Fibroblast of skin of abdomen (primary cell): Measurements from ENCODE around the gene SCGB1D2. TPM values are rescaled to one million over a fixed set of nuclear protein-coding genes. Genes with fewer than 3 reads are reported as not detected.
"Not testable (repeated sequence)": the region's sequence is repeated elsewhere in the genome, so short reads cannot be mapped to it uniquely, and the experiment has no call there.

Source experiments
- DNase-seq: peaks from one replicate; pipeline ENCODE4 v3.0.0-alpha.2; 2013
- polyA plus RNA-seq, 2 experiments: library from polyadenylated mRNA; unstranded; fragments of 120-200 nt; gene quantifications; one replicate each; pipeline ENCODE4 v1.2.1, GENCODE V29; 2013; ENCODE audit not compliant: insufficient read length in 2 of 2

The SCGB1D2 gene
- polyA plus RNA-seq (2013, experiment 1 of 2; ENCODE audit: insufficient read length): not detected
- polyA plus RNA-seq (2013, experiment 2 of 2; ENCODE audit: insufficient read length): not detected

GRCh38 chr11:62242021-62242420 is at the start of gene SCGB1D2:
SCGB1D2 (plus strand) TSS chr11:62242239; CDS start chr11:62242308, 69 bp downstream.
- DNase-seq: no peak

GRCh38 chr11:62193952-62194351 is 48.1 kb upstream of the SCGB1D2 start:
- peak; percentile 2 for DNase-seq

- DNase-seq: not testable (repeated sequence)
Measured at GRCh38 chr11:62195010-62195409, 47.0 kb upstream of the SCGB1D2 start.

- no peak for DNase-seq
Measured at GRCh38 chr11:62195945-62196344, 46.1 kb upstream of the SCGB1D2 start.

- not testable (repeated sequence) for DNase-seq
Measured at GRCh38 chr11:62197400-62197799, 44.6 kb upstream of the SCGB1D2 start.

- DNase-seq: no peak
Measured at GRCh38 chr11:62201376-62201775, 40.7 kb upstream of the SCGB1D2 start.

GRCh38 chr11:62202910-62203309 is 39.1 kb upstream of the SCGB1D2 start:
- DNase-seq: no peak

GRCh38 chr11:62204430-62204829 is 37.6 kb upstream of the SCGB1D2 start:
- DNase-seq: no peak

GRCh38 chr11:62205441-62205840 is 36.6 kb upstream of the SCGB1D2 start:
- DNase-seq: no peak

GRCh38 chr11:62206276-62207066 is 35.6 kb upstream of the SCGB1D2 start:
- DNase-seq: not testable (repeated sequence)

- no peak for DNase-seq
Measured at GRCh38 chr11:62208785-62209144, 33.3 kb upstream of the SCGB1D2 start.

- no peak for DNase-seq
Measured at GRCh38 chr11:62217191-62217748, 24.8 kb upstream of the SCGB1D2 start.

- no peak for DNase-seq
Measured at GRCh38 chr11:62221498-62221897, 20.5 kb upstream of the SCGB1D2 start.

- DNase-seq: no peak
Measured at GRCh38 chr11:62223095-62223494, 18.9 kb upstream of the SCGB1D2 start.

- DNase-seq: no peak
Measured at GRCh38 chr11:62233730-62234129, 8.3 kb upstream of the SCGB1D2 start.

- no peak for DNase-seq
Measured at GRCh38 chr11:62236187-62236586, 5.9 kb upstream of the SCGB1D2 start.

- DNase-seq: no peak
Measured at GRCh38 chr11:62237499-62237898, 4.5 kb upstream of the SCGB1D2 start.

GRCh38 chr11:62238151-62238550 is 3.9 kb upstream of the SCGB1D2 start:
- DNase-seq: no peak

- DNase-seq: no peak
Measured at GRCh38 chr11:62241095-62241494, 944 bp upstream of the SCGB1D2 start.

- peak; percentile 25 for DNase-seq
Measured at GRCh38 chr11:62245271-62245753, 3.3 kb downstream of the SCGB1D2 start.

- DNase-seq: no peak
Measured at GRCh38 chr11:62251698-62252097, 9.7 kb downstream of the SCGB1D2 start.

GRCh38 chr11:62253999-62254542 is 12.0 kb downstream of the SCGB1D2 start:
- DNase-seq: no peak

- no peak for DNase-seq
Measured at GRCh38 chr11:62256281-62256680, 14.2 kb downstream of the SCGB1D2 start.
